ENCODE results near the gene GBGT1.

DNA sequence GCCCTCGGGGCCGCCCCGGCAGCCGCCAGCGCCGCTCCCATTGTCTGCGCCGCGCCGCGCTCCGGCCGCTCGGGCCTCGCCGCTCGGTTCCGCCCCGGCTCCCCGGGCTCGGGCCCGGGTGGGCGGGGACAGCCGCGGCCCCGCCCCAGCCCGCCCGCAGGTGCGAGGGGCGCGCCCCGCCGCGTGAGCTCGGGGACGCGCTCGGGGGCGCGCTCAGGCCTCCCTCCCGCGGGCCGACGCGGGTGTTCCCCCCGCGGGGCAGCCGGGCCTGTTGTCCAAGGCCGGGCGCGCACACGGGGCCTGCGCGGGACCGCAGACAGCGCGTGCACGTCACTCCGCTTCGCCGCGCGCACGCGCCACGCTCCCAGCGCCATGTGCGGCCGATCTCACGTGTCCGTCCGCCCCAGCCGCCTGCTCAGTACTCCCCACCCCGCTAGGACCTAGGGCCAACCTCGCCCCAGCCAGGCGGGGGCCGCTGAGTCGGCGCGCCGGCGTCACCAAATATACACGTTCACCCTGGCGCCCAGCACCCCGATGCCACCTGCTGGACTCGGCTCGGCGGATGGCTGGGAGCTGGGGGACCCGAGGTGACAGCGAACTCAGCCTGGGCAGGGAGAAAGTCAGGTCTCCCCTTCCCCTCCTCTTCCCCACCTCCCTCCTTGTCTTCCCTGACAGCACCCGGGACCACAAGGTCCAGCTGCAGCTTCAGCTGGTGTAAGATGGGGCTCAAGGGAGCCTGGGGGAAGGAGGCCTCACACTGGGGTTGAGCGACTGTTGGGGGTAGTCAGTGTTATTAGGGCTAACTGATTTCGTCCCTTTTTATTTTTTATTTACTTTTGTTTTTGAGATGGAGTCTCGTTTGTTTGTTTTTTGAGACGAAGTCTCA is 14.3 kb downstream of the GBGT1 start:
- TF ChIP-seq, protein P1, sequence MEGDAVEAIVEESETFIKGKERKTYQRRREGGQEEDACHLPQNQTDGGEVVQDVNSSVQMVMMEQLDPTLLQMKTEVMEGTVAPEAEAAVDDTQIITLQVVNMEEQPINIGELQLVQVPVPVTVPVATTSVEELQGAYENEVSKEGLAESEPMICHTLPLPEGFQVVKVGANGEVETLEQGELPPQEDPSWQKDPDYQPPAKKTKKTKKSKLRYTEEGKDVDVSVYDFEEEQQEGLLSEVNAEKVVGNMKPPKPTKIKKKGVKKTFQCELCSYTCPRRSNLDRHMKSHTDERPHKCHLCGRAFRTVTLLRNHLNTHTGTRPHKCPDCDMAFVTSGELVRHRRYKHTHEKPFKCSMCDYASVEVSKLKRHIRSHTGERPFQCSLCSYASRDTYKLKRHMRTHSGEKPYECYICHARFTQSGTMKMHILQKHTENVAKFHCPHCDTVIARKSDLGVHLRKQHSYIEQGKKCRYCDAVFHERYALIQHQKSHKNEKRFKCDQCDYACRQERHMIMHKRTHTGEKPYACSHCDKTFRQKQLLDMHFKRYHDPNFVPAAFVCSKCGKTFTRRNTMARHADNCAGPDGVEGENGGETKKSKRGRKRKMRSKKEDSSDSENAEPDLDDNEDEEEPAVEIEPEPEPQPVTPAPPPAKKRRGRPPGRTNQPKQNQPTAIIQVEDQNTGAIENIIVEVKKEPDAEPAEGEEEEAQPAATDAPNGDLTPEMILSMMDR (IDR thresholded peaks at IDR 0.05; ENCODE audit: borderline replicate concordance, extremely low read depth, low read length, poor library complexity, severe bottlenecking) = peak; percentile 38
- TF ChIP-seq EZH2 (IDR thresholded peaks at IDR 0.05; ENCODE audit: borderline replicate concordance, low read depth, low read length, severe bottlenecking) = no peak

All from DND-41 (cell line).